ENCODE data around the gene C22orf31.
"Not testable (repeated sequence)": the region's sequence is repeated elsewhere in the genome, so short reads cannot be mapped to it uniquely, and the experiment has no call there.

The C22orf31 gene

DNA sequence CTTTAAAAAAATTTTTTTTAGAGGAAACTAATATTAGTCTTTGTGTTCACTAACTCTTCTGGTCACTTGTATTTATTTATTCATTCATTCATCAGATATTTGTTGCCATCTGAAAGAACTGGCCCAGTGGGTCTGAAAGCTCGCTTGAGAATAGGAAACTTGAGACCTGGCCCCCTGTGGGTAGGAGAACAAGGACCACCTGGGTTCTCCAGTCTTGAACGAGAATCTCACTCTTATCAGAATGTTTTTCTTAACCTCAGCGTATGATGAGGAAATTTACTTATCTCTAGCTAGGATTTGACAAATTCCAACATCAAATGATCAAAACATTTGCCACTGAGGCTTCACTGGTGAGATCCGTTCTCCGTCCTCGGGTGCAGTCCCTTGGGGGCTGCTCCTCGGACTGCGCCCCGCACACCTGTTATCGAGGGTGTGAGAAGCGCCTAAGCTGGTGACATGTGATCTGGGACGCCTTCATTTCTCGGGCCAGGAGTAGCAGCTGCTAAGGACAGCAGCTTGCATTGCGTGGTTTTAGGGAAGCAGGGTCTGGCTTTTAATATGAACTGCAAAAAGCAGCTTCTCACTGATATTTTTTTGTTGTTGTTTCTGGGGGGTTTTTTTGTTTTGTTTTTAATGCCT lies 6.3 kb downstream of the C22orf31 start:
- no peak for DNase-seq (ENCODE audit: low read depth in 1 of 2, low spot score in 1 of 2)

DNA sequence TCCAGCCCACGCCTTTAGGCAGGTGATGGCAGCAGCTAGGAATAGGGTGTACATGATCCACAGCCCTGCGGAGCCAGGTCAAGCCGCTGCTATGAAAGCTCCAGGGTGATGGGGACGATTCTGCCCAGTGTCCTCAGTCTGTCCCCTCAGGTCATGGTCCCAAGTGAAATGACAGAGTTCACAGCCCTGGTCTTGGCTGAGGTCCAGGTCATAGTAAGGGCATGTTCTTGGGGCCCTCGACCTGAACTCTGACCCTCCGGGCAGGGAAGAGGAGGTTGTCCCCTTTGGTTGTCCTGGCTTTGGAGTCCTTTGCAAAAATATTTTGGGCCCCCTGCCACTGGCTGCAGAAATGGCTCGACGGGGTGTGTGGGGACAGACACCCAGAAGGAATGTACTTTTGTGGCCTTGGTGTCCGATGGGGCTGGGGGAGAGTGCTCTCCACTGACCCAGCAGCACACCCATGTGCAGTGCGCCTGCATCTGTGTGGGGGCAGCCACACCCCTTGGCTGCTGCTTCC lies 7.3 kb downstream of the C22orf31 start:
- DNase-seq (ENCODE audit: low read depth in 1 of 2, low spot score in 1 of 2): no peak

DNA sequence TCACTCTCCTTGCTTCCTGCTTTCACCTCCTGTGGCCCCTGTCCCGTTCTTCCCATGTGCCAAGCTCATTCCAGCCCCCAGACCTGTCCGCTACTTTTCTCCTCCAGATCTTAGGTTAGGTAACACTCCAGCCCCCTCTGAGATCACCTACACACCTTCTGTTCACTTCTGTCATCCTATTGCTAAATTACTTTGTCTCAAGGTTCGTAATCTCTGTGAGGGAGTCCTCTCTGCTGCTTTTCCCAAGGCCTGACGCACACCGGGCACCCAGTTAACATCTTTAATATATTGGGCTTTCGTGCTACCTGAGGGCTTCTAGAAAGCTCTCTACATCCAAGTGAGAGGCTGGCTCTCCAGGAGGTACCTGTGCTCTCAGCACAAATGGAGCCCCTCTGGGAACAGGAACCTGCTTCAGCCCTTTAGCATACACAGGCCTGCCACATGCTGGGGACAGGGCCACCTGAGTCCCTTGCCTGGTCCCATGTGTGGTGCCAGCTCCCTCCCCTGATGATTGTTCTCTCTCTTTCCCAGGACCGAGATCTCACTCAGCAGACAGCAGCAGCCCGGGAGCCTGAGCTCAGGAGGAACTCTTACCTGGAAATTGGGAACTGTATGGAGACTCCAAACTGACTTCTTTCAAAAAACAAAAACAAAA lies 8.5 kb downstream of the C22orf31 start:
- no peak for DNase-seq (ENCODE audit: low read depth in 1 of 2, low spot score in 1 of 2)

DNA sequence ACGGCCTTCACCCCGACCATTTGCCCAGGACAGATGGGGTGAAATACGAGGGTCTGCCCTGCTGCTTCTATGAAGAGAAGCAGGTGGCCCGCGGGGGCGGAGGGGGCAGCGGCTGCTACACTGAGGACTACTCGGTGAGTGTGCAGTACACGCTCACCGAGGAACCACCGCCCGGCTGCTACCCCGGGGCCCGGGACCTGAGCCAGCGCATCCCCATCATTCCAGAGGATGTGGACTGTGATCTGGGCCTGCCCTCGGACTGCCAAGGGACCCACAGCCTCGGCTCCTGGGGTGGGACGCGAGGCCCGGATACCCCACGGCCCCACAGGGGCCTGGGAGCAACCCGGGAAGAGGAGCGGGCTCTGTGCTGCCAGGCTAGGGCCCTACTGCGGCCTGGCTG lies 11.2 kb downstream of the C22orf31 start:
- no peak for DNase-seq (ENCODE audit: low read depth in 1 of 2, low spot score in 1 of 2)

DNA sequence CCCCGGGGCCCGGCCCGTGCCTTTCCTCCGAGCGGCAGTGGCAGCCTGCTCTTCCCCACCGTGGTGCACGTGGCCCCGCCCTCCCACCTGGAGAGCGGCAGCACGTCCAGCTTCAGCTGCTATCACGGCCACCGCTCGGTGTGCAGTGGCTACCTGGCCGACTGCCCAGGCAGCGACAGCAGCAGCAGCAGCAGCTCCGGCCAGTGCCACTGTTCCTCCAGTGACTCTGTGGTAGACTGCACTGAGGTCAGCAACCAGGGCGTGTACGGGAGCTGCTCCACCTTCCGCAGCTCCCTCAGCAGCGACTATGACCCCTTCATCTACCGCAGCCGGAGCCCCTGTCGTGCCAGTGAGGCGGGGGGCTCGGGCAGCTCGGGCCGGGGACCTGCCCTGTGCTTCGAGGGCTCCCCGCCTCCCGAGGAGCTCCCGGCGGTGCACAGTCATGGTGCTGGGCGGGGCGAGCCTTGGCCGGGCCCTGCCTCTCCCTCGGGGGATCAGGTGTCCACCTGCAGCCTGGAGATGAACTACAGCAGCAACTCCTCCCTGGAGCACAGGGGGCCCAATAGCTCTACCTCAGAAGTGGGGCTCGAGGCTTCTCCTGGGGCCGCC lies 11.9 kb downstream of the C22orf31 start:
- DNase-seq (ENCODE audit: low read depth in 1 of 2, low spot score in 1 of 2): no peak

DNA sequence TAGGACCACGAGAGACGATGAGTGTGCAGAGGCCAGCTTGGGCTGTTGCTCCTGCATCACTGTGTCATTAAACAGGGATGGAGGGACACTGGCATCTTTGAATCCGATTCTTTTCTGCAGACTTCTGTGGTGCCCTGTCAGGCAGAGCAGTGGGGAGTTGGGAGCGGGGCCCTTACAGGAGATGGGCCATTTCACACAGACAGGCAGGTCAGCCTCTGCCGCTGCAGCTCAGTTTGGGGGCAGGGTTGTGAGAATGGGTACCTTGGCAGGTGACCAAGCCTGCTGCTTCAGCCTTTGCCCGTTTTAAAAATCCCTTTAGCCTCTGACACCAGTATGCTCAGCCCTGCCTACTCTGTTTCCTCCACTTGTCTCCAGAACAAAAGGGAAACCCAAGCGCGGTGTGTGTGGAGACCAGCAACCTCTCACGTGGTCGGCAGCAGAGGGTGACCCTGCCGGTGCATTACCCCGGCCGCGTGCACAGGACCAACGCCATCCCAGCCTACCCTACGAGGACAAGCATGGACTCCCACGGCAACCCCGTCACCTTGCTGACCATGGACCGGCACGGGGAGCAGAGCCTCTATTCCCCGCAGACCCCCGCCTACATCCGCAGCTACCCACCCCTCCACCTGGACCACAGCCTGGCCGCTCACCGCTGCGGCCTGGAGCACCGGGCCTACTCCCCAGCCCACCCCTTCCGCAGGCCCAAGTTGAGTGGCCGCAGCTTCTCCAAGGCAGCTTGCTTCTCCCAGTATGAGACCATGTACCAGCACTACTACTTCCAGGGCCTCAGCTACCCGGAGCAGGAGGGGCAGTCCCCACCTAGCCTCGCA lies 12.6 kb downstream of the C22orf31 start:
- no peak for DNase-seq (ENCODE audit: low read depth in 1 of 2, low spot score in 1 of 2)

DNA sequence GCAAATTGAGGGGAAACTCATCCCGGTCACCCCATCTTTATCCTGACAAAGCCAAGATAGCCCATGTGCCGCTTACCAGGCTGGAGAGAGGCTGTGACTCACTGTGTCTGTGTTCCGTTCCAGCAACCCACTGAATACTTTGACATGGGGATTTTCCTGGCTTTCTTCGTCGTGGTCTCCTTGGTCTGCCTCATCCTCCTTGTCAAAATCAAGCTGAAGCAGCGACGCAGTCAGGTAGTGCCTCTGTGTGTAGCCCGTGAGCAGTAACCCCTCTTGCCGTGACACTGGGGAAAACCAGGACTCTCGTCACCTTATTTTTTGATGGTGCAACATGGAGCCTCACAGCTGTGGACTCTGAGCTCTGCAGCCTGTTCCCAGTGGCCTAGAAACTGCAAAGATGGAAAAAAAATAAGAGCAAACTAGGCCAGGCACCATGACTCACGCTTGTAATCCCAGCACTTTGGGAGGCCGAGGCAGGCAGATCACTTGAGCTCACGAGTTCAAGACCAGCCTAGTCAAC lies 16.9 kb downstream of the C22orf31 start:
- no peak for DNase-seq (ENCODE audit: low read depth in 1 of 2, low spot score in 1 of 2)

DNA sequence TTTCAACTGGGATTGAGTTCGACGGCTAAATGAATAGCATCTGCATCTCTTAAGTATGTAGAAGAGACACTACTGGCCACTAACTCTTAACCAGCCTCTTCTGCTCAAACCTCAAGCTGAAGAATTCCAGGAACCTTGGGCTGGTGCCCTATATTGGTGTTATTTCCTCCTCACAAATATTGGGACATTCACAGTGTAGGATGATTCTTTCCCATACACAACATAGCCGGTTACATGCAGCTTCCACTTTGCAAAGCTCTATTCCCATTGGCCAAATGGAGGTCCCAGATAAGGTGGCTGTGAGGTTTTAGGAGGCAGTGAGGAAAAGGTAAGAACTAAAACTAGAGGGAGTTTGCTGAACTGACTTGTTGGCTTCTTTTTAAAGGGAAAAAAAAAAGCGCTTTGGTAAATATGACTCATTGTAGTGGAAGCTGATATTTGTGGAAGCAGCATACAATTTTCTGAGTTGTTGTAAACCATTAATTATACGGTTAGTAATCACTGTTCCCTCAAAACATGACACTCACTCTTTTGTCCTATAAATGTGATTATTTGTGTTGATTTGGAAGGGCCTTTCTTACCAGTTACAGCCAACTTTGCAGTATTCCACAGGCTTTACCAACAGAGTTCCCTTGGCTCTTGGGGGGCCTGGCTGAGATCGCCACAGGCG lies 17.6 kb downstream of the C22orf31 start:
- no peak for DNase-seq (ENCODE audit: low read depth in 1 of 2, low spot score in 1 of 2)

DNA sequence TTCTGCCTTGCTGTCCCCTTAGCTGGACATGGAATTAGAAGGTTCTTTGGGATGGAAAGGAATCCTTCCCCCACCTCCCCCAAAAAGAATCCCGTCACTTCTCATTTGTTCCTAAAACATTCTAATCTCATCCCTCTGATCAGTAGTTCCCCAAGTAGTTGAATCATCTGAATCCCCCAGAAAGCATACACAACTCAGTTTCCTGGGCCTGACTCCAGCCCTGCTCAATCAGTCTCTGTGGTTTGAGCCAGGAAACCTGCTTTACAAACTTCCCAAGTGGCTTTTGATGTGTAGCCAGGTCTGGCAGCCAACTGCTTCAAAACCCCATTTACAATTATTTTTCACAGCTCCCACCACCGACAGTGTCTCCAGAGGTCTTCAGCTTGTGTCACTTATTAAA lies 20.2 kb downstream of the C22orf31 start:
- no peak for DNase-seq (ENCODE audit: low read depth in 1 of 2, low spot score in 1 of 2)

DNA sequence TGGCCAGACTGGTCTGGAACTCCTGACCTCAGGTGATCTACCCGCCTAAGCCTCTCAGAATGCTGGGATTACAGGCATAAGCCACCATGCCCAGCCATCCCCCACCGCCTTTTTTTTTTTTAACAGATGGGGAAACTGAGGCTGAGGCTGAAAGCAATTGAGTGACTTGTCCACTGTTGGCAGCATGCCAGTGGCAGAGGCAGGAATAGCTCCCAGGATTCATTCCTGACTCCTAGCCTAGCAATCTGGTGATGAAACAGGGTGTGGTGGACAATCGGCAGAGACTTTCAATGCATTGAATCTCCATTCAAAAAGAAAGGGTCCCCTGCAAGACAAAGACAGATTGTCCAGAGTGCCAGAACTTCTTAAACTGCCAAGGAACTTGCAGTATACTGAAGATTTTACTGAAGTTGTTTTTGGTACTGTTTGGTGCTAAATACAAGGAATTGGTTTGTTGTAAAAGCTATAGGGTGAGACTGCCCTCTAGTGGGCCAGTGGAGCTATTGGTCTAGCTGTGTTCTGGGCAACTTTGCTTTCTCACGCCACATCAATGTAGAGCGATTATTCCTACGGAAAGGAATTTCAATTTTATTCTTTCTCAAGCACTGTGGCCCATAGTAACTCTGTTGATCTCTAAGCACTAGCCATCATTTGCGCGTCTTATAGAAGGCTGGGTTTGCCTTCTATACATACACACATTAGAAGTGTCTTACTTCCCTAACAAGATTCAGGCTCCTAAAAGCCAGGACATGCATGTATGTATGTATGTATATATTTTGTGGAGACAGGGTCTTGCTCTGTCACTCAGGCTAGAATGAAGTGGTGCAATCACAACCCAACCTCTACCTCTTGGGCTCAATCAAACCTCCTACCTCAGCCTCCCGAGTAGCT lies 21.0 kb downstream of the C22orf31 start:
- DNase-seq (ENCODE audit: low read depth in 1 of 2, low spot score in 1 of 2): peak in 1 of 2 donors; percentile 45

DNA sequence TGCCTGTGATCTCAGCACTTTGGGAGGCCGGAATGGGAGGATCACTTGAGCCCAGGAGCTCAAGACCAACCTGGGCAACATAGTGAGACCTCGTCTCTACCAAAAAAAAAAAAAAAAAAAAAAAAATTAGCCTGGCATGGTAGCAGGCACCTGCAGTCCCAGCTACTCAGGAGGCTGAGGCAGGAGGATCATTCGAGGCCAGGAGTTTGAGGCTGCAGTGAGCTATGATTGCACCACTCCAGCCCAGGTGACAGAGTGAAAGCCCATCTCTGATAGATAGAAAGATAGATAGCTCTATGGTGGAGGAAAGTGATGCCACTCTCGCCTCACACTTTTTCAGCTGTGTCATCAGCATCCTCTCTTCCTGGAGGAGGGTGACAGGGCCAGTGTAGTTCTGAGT lies 21.9 kb downstream of the C22orf31 start:
- DNase-seq (ENCODE audit: low read depth in 1 of 2, low spot score in 1 of 2): not testable (repeated sequence)

DNA sequence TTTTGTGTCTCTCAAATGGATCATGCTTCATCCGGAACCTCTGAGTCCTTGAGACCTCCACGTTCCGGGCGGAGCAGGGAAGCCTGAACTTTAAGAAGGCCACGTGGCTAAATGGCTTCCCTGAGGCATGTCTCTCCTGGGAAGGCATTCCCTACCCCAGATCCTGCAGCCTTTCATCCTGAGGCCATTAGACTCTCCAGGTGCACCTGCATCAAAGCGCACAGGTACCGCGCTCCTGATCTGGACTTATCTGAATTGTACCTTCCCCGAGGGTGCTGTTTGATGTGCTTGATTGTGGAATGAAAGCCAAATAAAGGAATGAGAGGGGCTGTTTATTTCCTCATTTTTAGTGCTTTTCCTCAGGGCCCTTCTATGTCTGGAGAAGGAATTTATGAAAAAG lies 22.5 kb downstream of the C22orf31 start:
- DNase-seq (ENCODE audit: low read depth in 1 of 2, low spot score in 1 of 2): no peak

DNA sequence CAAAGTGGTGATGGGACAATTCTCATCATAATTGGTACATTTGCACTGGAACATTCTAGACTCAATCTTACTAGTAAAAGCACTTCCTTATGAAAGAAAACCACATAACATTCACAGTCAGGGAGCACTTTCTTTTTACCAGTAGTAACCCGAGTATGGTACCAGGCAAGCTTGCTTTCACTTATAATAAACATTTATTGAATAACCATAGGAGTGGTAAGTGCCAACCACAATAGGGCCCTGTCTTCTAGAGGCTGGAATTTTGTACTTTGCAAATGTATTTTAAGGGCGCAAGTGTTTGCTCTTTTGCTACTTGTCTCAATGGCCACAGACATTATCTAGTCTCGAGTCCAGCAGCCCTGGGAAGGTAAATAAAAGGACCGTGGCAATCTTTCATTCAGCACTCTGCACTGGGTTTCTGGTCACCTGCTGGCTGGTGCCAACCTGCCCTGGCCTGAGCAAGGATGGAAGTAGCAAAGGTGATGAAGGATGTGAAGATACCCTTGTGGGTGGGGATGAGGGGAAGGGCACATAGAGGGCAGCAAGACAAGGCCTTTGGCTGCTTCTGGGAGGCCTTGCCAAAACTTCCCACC lies 24.2 kb downstream of the C22orf31 start:
- DNase-seq (ENCODE audit: low read depth in 1 of 2, low spot score in 1 of 2): no peak

DNA sequence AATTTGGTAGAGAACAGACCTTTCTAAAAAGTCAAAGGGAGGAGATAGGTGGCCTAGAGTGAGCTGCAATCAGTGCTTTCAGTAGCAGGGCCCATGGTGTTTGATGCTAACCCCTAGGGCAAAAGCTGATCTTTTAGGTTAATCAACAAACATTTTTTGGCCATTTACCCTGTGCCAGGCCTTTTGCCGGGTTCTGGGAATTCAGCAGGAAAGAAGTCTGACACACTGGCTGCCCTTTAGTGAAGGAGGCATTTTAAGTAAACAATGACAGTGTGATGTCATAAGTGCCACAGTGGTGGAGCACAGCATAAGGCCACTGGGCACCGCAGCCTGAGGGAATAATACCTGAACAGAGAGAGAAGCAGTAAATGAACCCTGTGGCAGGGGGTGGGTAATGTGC lies 29.0 kb downstream of the C22orf31 start:
- no peak for DNase-seq (ENCODE audit: low read depth in 1 of 2, low spot score in 1 of 2)

DNA sequence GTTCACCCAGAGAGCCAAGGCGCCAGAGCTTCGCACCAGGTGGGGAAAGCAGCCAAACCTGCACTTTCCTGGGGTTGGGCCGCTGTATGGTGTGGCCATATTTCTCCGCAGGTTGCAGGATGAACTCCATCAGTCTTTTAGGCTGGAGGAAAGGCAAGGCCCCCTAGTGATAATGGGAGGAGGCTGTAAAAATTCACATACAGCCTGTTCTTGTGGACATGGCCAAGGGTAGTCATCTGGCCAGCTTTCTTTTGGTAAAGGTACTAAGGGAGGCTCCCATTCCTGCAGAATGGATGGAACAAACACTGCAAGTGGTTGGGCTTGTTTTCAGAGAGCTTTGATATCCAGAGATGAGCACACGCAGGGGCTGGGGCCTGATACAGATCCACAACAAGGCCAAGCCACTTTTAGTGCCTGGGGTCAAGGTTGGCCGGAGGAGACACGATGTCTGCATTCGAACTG lies 29.6 kb downstream of the C22orf31 start:
- DNase-seq (ENCODE audit: low read depth in 1 of 2, low spot score in 1 of 2): no peak

DNA sequence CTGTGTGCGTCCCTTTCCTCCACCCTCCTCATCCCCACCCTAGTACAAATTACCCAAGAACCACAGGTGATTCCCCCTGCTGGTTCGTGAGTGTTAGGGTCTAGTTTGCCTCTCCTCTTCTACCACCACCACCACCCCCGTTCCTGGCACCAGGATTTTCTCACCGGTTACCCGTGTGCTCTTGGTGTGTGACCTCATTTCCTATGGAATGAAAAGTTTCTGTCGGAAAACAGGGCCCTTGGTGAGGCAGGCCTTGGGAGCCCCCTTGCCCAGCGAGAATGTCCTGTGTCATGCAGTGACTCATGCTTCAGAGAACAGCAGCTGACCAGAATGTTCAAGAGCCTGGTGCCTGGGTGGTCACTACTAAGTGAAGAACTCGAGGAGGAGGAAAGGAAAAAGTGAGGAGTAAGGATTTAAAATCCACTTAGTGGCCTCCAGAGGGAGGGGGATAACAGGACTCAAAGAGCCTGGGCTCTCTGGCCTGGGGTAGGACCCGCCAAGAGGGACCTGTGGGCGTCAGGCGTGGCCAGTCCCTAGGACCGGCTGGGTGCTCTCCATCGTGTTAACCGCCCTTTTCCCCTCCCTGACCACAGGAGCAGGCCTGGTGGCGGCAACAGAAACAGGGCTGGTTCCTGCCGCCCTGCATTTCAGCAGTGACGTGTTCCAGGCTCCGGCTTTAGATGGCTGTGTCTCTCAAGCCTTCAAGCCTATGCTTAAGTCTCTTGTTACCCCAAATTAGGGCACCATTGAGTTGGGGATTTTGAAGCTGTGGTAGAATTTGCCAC lies 30.2 kb downstream of the C22orf31 start:
- DNase-seq (ENCODE audit: low read depth in 1 of 2, low spot score in 1 of 2): no peak

DNA sequence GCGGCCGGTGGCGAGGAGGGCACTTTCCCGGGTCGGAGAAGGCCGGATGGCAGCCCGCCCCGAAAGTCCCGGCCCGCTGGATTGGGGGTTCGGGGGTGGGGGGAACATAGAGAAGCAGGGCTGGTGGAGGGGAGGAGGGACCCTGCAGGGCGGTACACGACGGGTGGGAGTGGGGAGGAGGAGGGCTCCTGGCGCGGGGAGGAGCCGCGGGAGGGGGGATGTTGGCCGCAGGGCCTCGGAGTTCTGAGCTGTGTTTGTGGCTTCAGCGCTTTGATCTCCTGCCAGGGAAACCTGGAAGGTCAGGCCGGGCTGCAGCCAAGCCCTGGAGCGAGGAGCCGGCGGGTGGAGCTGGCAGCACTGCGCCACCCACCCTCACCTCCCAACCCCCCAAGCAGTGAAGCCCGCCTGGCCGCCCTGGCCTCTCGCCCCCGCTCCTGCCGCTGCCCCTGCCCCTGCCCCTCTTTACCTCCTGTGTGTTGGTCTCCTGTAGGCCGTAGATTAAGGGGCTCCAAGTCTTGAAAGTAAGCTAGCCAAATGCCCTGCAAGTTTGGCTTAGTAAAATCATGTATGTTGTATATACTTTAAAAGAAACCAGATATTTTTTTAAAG lies 30.9 kb downstream of the C22orf31 start:
- no peak for DNase-seq (ENCODE audit: low read depth in 1 of 2, low spot score in 1 of 2)

DNA sequence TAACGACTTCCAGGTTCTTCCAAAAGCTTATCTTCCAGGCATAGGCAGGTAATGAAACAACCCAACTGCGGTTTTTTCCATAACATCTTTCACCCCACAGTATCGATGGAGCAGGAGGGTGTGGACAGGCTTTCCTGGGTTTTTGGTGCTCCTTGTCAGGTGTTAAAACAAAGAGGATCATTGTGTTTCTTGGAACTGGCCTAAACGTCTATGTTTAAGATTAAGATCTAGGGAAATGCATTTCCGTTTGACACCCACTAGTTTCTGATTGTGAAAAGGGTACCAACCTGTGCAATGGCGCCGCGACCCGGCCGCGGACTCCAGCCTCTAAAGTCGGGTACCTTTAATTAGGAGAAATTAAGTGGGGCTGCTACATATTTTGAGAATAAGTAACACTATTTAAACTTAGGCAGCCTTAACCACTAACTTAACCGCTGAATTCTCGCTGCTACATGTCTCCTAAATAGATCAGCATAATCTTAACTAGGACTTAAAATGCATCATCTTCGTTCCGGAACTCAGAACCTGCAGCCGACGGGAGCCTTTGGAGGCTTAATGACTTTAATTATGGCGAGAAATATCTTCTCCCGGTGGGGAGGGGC lies 31.5 kb downstream of the C22orf31 start:
- DNase-seq (ENCODE audit: low read depth in 1 of 2, low spot score in 1 of 2): no peak

All from activated T-helper 1 cell treated with anti-CD3 and anti-CD28 coated beads, Interleukin-2, amount 50 U/mL, for 16 hours (primary cell).